HepG2 (cell line): ENCODE results near the gene CDK2AP2. TPM values are rescaled to one million over a fixed set of nuclear protein-coding genes. Genes with fewer than 3 reads are reported as not detected.

Source experiments
- CREBL2 ChIP-seq: sonication (generic); formaldehyde crosslinking; IDR thresholded peaks from 2 replicates; pipeline ENCODE4 v1.8.1; 2023; ENCODE audit warnings: missing genetic modification reagents, mild to moderate bottlenecking, borderline replicate concordance
- DDIT3 ChIP-seq: sonication (generic); formaldehyde crosslinking; IDR thresholded peaks from 2 replicates; pipeline ENCODE4 v1.4.0; 2020; ENCODE audit warnings: mild to moderate bottlenecking, missing genetic modification reagents
- GRHL1 ChIP-seq: sonication (generic); formaldehyde crosslinking; conservative IDR thresholded peaks from 2 replicates; pipeline ENCODE4 v1.8.0; 2022; ENCODE audit warnings: missing genetic modification reagents
- HES4 ChIP-seq: sonication (generic); formaldehyde crosslinking; IDR thresholded peaks from 2 replicates; pipeline ENCODE4 v1.9.0; 2021; ENCODE audit warnings: mild to moderate bottlenecking, missing genetic modification reagents, borderline replicate concordance
- JDP2 ChIP-seq: sonication (generic); formaldehyde crosslinking; IDR thresholded peaks from 2 replicates; pipeline ENCODE4 v1.8.1; 2022; ENCODE audit warnings: missing genetic modification reagents, borderline replicate concordance
- MAX ChIP-seq: IDR thresholded peaks from 2 replicates; pipeline ENCODE4 v1.6.1; 2012; ENCODE audit warnings: inconsistent platforms
- MZF1 ChIP-seq: sonication (generic); formaldehyde crosslinking; IDR thresholded peaks from 2 replicates; pipeline ENCODE4 v1.8.1; 2023; ENCODE audit warnings: mild to moderate bottlenecking, missing genetic modification reagents, borderline replicate concordance
- NFIB ChIP-seq: sonication (generic); formaldehyde crosslinking; IDR thresholded peaks from 2 replicates; pipeline ENCODE4 v1.9.0; 2021; ENCODE audit warnings: missing genetic modification reagents, mild to moderate bottlenecking, borderline replicate concordance
- RFX5 ChIP-seq: IDR thresholded peaks from 2 replicates; pipeline ENCODE4 v1.6.1; 2011; ENCODE audit warnings: low read depth, low read length, improper control_type of control experiment
- TEAD2 ChIP-seq: sonication (generic); formaldehyde crosslinking; IDR thresholded peaks from 2 replicates; pipeline ENCODE4 v1.9.0; 2021; ENCODE audit warnings: missing genetic modification reagents
- ZBTB21 ChIP-seq: sonication (generic); formaldehyde crosslinking; IDR thresholded peaks from 2 replicates; pipeline ENCODE4 v1.4.0; 2020; ENCODE audit warnings: missing genetic modification reagents
- ZFAT ChIP-seq: sonication (generic); formaldehyde crosslinking; conservative IDR thresholded peaks from 2 replicates; pipeline ENCODE4 v1.8.1; 2023; ENCODE audit warnings: missing genetic modification reagents, inconsistent platforms
- ZHX1 ChIP-seq: sonication (generic); formaldehyde crosslinking; IDR thresholded peaks from 2 replicates; pipeline ENCODE4 v1.8.1; 2022; ENCODE audit warnings: low read depth, mild to moderate bottlenecking, missing genetic modification reagents
- ZNF160 ChIP-seq: sonication (generic); formaldehyde crosslinking; IDR thresholded peaks from 2 replicates; pipeline ENCODE4 v1.8.0; 2022; ENCODE audit warnings: mild to moderate bottlenecking, inconsistent platforms, missing genetic modification reagents
- ZNF383 ChIP-seq: sonication (generic); formaldehyde crosslinking; IDR thresholded peaks from 2 replicates; pipeline ENCODE4 v1.4.0; 2020; ENCODE audit warnings: missing genetic modification reagents, mild to moderate bottlenecking, borderline replicate concordance
- ZNF569 ChIP-seq: sonication (generic); formaldehyde crosslinking; IDR thresholded peaks from 2 replicates; pipeline ENCODE4 v1.5.0; 2020; ENCODE audit warnings: mild to moderate bottlenecking, missing genetic modification reagents, moderate library complexity, borderline replicate concordance
- ZNF703 ChIP-seq: sonication (generic); formaldehyde crosslinking; IDR thresholded peaks from 2 replicates; pipeline ENCODE4 v1.5.1; 2020; ENCODE audit warnings: missing genetic modification reagents, mild to moderate bottlenecking, moderate library complexity, borderline replicate concordance
- ZNF747 ChIP-seq: sonication (generic); formaldehyde crosslinking; IDR thresholded peaks from 2 replicates; pipeline ENCODE4 v1.8.1; 2023; ENCODE audit warnings: missing genetic modification reagents, mild to moderate bottlenecking, borderline replicate concordance
- ZNF766 ChIP-seq: sonication (generic); formaldehyde crosslinking; IDR thresholded peaks from 2 replicates; pipeline ENCODE4 v1.5.0; 2020; ENCODE audit warnings: missing genetic modification reagents, borderline replicate concordance
- ZNF777 ChIP-seq: sonication (generic); formaldehyde crosslinking; IDR thresholded peaks from 2 replicates; pipeline ENCODE4 v1.4.0; 2020; ENCODE audit warnings: missing genetic modification reagents
- ZNF790 ChIP-seq: sonication (generic); formaldehyde crosslinking; IDR thresholded peaks from 2 replicates; pipeline ENCODE4 v1.8.0; 2022; ENCODE audit warnings: missing genetic modification reagents, mild to moderate bottlenecking, borderline replicate concordance
- polyA plus RNA-seq, 8 experiments: library from polyadenylated mRNA; depleted of rRNA in 3 of 8; stranded (reverse) in 7 of 8; unstranded in 1 of 8; fragments of >200 nt; fragmentation: Illumina TruSeq in 4 of 8; extraction: Trizol in 4 of 8; gene quantifications; 2 replicates each; pipeline versions ENCODE4 v1.2.1 to v1.2.3, GENCODE V29; 2011 to 2016; ENCODE audit warnings: low read depth in 4 of 8, missing spikeins in 1 of 8, mixed read lengths in 1 of 8; ENCODE audit not compliant: insufficient read depth in 1 of 8
- total RNA-seq, 5 experiments: library from RNA; depleted of rRNA; stranded (reverse); fragments of >200 nt; fragmentation: Illumina TruSeq; extraction: Trizol; gene quantifications; 2 replicates each; pipeline ENCODE4 v1.2.3, GENCODE V29; 2016; ENCODE audit warnings: low read depth in 1 of 5

The CDK2AP2 gene
- total and polyA plus RNA-seq, 2 of the 13 experiments (the other 11 are each of a cell fraction or from before 2014, with no cell fraction given): 15.0 to 23.2 TPM

- TF ChIP-seq ZNF747 (CRISPR knock-in tag): no peak
- peak; percentile 73 for TF ChIP-seq MAX
- no peak for TF ChIP-seq ZNF703
- TF ChIP-seq NFIB (CRISPR knock-in tag): no peak
- TF ChIP-seq ZNF569 (CRISPR knock-in tag): no peak
- no peak for TF ChIP-seq GRHL1 (CRISPR knock-in tag)
- TF ChIP-seq ZNF766: peak; percentile 73; the same call in 1 of the 2 replicates
- TF ChIP-seq ZHX1 (CRISPR knock-in tag): peak; percentile 74; the same call in 1 of the 2 replicates
- peak; percentile 82 for TF ChIP-seq RFX5
- no peak for TF ChIP-seq ZNF160
- TF ChIP-seq ZNF777: no peak
- TF ChIP-seq MZF1 (CRISPR knock-in tag): no peak
- TF ChIP-seq ZFAT: no peak
- no peak; the same call in 1 of the 2 replicates for TF ChIP-seq ZNF790 (CRISPR knock-in tag)
- TF ChIP-seq CREBL2 (CRISPR knock-in tag): no peak
- TF ChIP-seq HES4: no peak
- TF ChIP-seq DDIT3 (CRISPR knock-in tag): no peak
- no peak for TF ChIP-seq TEAD2 (CRISPR knock-in tag)
- peak; percentile 90 for TF ChIP-seq ZBTB21 (CRISPR knock-in tag)
- no peak for TF ChIP-seq JDP2 (CRISPR knock-in tag)
- TF ChIP-seq ZNF383 (CRISPR knock-in tag): no peak
Observed at GRCh38 chr11:67508486-67509121, 642 bp upstream of the CDK2AP2 start (continued).
